ENCODE measurements around the gene E2F7. TPM values are rescaled to one million over a fixed set of nuclear protein-coding genes. Genes with fewer than 3 reads are reported as not detected.

The E2F7 gene, protein sequence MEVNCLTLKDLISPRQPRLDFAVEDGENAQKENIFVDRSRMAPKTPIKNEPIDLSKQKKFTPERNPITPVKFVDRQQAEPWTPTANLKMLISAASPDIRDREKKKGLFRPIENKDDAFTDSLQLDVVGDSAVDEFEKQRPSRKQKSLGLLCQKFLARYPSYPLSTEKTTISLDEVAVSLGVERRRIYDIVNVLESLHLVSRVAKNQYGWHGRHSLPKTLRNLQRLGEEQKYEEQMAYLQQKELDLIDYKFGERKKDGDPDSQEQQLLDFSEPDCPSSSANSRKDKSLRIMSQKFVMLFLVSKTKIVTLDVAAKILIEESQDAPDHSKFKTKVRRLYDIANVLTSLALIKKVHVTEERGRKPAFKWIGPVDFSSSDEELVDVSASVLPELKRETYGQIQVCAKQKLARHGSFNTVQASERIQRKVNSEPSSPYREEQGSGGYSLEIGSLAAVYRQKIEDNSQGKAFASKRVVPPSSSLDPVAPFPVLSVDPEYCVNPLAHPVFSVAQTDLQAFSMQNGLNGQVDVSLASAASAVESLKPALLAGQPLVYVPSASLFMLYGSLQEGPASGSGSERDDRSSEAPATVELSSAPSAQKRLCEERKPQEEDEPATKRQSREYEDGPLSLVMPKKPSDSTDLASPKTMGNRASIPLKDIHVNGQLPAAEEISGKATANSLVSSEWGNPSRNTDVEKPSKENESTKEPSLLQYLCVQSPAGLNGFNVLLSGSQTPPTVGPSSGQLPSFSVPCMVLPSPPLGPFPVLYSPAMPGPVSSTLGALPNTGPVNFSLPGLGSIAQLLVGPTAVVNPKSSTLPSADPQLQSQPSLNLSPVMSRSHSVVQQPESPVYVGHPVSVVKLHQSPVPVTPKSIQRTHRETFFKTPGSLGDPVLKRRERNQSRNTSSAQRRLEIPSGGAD
- 2.3 and 23.4 TPM in 2 replicates for total RNA-seq (ENCODE audit: low replicate concordance)

DNA sequence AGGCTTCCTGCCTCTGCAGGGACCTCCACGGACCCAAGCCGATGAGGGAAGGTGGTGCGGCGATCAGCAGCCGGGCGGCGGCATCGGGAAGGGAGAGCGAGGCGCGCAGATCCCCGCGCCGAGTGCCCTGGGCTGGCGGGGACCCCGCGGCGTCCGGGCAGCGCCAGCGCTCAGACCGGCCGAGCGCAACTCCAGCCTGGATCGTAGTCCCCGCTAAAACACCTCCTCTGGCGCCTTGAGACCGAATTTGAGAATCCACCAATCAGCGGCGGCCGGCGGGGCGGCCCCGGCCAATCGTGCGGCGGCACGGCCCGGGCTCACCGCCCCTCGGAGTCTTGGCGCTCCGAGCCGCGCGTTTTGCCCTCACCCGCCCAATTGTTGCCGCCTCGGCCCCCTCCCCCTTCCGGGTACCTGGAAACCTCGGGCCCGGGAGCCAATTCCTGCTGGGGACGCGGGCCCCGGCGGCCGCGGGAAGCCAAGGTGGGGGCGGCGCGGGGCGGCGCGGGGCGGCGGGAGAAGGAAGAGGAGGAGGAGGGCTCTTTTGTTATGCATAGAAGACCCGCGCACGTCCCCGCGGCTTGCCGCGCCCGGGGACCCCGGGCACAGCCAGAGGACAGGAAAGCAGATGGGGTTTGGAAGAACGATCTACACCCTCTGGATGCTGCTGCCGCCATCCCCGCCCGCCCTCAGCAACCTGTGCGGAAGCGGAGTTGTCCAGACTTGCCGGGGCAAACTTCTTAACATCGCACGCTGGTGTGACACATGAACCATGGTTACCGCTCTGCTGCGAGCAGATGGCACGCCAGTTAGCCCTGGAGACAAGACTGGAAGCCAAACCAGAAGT is at the start of gene E2F7:
Gene E2F7 (minus strand): TSS at position 209 of the 844 bp plus-strand sequence. CDS start 934 bp downstream, outside the sequence.
- TF ChIP-seq, protein P1, sequence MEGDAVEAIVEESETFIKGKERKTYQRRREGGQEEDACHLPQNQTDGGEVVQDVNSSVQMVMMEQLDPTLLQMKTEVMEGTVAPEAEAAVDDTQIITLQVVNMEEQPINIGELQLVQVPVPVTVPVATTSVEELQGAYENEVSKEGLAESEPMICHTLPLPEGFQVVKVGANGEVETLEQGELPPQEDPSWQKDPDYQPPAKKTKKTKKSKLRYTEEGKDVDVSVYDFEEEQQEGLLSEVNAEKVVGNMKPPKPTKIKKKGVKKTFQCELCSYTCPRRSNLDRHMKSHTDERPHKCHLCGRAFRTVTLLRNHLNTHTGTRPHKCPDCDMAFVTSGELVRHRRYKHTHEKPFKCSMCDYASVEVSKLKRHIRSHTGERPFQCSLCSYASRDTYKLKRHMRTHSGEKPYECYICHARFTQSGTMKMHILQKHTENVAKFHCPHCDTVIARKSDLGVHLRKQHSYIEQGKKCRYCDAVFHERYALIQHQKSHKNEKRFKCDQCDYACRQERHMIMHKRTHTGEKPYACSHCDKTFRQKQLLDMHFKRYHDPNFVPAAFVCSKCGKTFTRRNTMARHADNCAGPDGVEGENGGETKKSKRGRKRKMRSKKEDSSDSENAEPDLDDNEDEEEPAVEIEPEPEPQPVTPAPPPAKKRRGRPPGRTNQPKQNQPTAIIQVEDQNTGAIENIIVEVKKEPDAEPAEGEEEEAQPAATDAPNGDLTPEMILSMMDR (IDR thresholded peaks at IDR 0.05; ENCODE audit: insufficient read depth, low read length), result no peak
- H3K4me3 ChIP-seq (ENCODE audit: low read depth, low read length), result peak within 1 kb of the TSS; percentile 81
- DNase-seq (ENCODE audit: low read depth), result peak; percentile 90

DNA sequence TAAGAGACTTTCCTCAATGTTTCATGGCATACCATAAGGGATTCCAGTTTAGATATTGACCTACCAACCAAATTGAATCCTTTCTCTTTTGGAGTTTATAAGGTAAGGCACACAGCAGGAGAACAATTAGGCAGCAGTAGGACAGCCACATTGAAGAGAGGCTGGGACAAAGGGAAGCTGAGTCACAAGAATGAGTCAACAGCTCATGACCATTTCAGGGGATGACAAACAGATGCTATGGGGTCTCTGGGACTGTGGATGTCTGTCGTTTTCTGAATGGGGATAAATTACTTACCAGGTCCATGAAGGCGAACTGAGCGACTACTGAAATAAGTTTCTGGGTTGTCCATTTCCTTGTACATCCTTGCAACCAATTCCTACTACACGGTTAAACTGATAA is 48.6 kb upstream of the E2F7 start:
- no peak for DNase-seq (ENCODE audit: low read depth)
- H3K4me3 ChIP-seq (ENCODE audit: low read depth, low read length), result no peak overlapping the region
- TF ChIP-seq, protein P1 (IDR thresholded peaks at IDR 0.05; ENCODE audit: insufficient read depth, low read length), result no peak

DNA sequence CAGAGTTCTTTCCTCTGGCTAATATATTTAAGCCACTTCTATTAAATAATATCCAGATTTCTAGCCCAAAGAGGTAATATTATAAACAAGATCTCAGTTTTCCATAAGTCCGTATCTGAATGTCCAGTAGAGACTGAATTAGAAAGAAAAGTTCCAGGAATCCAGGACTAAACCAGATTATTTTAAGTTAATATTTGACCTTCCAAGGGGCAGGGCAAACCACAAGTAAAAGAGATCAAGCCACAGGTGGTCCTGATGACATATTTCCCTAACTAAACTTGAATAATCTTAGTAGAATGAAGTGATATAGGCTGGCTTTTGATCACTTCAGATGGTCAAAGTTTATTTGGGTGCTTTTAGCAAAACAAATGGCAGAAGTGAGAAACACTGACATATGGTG is 43.3 kb upstream of the E2F7 start:
- no peak overlapping the region for H3K4me3 ChIP-seq (ENCODE audit: low read depth, low read length)
- TF ChIP-seq, protein P1 (IDR thresholded peaks at IDR 0.05; ENCODE audit: insufficient read depth, low read length), result no peak
- no peak for DNase-seq (ENCODE audit: low read depth)

DNA sequence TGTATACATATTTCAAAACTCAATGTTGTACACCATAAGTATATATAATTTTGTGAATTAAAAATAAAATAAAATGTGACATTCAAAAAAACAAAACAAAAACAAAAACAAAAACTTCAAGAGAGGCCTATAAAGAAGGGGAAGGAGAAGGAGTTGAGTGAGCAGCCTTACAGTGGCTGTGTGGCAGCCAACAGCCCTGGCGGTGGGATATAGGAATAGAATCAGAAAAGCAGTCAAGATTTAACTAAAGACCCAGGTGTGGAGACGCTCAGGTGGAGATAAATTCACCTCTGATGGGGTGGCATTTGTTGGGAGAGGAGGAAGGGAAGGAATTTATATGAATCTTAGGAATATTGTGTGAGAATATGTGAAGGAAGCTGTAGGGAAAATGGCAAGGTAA is 41.8 kb upstream of the E2F7 start:
- TF ChIP-seq, protein P1 (IDR thresholded peaks at IDR 0.05; ENCODE audit: insufficient read depth, low read length), result no peak
- DNase-seq (ENCODE audit: low read depth), result no peak
- no peak overlapping the region for H3K4me3 ChIP-seq (ENCODE audit: low read depth, low read length)

DNA sequence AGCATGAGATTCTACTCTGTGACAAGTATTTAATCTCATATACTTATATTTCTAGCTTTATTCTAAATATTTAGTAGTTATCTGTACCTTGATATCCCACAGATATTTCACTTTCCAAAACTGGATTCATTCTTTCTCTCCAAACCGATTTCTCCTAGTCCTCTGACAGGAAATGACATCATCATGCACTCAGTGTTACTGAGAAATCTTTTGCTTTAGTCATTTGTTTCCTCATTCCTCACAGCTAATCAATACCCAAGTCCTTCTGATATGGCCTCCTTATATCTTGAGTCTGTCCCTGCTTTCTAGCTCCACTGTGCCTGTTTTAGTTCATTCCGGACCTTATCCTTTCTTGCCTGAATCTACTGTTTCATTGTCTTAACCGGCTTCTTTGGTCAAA is 39.4 kb upstream of the E2F7 start:
- peak; percentile 52 for DNase-seq (ENCODE audit: low read depth)
- TF ChIP-seq, protein P1 (IDR thresholded peaks at IDR 0.05; ENCODE audit: insufficient read depth, low read length), result no peak
- no peak overlapping the region for H3K4me3 ChIP-seq (ENCODE audit: low read depth, low read length)

DNA sequence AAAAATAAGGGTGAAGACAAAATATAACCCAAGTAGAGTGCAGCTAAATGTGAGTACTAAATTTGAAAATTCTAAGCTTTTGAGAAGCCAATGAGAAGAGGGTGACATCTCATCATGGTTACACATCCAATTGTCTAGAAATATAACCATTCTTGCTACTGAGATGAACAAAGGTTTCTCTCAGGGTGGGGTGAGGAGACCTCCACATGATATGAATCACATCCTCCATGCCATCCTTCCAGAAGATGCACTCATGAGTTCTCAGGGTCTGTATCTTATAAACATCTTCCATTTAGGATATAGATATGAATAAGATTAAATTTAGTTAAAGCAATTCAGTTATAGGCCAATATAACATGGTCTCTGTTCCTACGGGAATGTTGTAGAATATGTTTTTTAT is 38.9 kb upstream of the E2F7 start:
- no peak for DNase-seq (ENCODE audit: low read depth)
- TF ChIP-seq, protein P1 (IDR thresholded peaks at IDR 0.05; ENCODE audit: insufficient read depth, low read length), result no peak
- no peak overlapping the region for H3K4me3 ChIP-seq (ENCODE audit: low read depth, low read length)

All from fibroblast of the aortic adventitia (primary cell).